GM18870 (cell line): ENCODE results near the gene CABLES2.

Source experiments
- ATAC-seq: cut with Tn5 transposase; IDR thresholded peaks from one replicate; pipeline ENCODE4 v1.9.1; 2021; ENCODE audit warnings: moderate library complexity; ENCODE audit not compliant: unreplicated experiment

CABLES2 gene

GRCh38 chr20:62362590-62362940 lies 44.5 kb downstream of the CABLES2 start:
- ATAC-seq = no peak

- no peak for ATAC-seq
Observed at GRCh38 chr20:62361799-62362589, 45.1 kb downstream of the CABLES2 start.

DNA sequence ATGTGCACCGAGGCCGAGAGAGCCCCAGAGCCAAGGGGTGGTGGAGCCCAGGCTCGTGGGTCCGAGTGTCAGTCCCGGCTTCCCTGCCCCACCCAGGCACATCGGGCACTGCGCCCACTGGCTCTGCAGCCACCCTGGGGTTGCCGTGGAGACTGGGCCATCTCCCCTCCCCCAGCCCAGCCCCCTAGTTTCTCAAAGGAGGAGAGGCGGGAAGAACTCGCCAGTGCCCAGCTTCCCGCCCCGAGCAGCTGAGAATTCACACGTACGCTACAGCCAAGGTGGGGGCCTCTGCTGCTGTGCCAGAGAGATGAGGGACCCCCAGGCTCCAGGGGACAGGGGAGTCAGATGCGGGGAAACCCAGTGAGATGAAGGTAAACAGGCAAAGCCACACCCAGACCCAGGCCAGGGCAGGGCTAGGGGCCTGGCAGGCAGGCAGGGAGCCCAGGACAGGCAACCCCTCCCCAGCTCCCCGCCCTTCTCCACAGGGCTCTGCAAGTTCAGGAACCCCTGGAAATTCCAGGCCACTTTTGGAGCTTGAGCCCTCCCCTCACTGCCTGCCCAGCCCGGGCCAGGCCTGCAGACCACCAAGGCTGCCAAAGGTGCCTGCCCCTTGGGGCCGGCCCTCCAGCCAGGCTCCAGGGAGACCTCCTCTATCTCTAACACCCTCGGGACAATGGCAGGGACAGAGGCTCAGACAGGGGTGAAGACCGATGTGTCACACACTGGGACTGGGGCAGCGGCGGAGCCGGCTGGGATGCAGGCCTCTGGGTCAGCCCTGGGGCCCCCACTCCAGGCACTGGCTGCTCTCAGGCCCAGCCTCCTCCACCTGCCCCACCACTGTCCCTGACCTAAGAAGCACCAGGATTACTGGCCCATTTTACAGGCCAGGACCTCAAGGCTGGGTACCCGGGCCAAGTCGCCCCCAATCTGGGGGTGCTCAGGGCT lies 46.0 kb downstream of the CABLES2 start:
- no peak for ATAC-seq

DNA sequence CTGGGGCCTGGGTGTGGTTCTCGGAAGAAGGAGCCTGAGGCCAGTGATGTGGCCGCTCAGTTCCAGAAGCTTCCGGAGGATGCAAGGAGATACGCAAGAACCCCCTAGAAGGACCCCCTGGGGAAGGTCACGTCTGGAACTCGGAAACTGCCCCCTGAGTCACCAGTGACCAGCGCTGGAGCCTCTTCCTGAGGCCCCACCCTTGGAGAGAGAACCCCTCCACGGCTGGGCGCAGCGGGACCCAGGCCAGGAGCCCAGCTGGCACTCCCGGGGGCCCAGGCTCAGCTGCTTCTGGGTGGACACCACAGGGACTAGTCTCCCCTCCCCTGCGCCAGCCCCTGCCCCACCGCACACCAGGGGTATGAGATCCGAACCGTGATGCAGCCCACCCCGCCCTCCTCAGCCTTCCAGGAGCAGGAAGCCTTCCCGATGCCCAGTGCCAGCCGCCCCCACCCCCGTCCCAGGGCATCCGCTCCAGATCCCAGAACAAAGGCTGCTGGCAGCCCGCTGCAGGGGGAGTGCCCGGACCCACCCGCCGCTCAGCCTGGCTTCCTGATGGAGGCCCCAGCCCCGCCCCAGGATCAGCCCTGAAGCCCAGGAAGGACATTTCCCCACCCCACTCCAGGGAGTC lies 47.5 kb downstream of the CABLES2 start:
- no peak for ATAC-seq

DNA sequence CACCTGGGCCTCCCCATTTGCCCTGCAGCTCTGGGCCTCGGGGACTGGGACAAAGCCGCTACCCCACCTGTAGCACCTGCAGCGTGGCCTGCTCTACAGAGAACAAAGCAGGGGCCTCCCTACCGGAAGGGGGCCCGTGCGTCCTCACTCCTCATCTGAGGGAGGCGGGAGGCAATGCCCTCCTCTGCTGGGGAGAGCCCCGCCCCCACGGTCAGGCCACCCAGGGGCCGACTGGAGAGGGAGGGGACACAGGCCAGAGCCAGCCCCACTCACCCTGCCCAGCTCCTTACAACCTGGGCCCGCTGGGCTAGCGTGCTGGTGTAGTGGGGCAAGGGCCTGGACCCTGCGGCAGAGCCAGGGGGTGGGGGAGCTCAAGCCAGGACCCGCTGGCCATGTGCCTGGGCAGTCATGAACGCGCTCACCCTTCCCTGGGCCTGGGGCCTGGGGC lies 48.0 kb downstream of the CABLES2 start:
- no peak for ATAC-seq

GRCh38 chr20:62358171-62359042 lies 48.7 kb downstream of the CABLES2 start:
- ATAC-seq = no peak

- ATAC-seq = no peak
Observed at GRCh38 chr20:62357681-62358080, 49.4 kb downstream of the CABLES2 start.

- ATAC-seq = no peak
Observed at GRCh38 chr20:62357187-62357667, 49.9 kb downstream of the CABLES2 start.

DNA sequence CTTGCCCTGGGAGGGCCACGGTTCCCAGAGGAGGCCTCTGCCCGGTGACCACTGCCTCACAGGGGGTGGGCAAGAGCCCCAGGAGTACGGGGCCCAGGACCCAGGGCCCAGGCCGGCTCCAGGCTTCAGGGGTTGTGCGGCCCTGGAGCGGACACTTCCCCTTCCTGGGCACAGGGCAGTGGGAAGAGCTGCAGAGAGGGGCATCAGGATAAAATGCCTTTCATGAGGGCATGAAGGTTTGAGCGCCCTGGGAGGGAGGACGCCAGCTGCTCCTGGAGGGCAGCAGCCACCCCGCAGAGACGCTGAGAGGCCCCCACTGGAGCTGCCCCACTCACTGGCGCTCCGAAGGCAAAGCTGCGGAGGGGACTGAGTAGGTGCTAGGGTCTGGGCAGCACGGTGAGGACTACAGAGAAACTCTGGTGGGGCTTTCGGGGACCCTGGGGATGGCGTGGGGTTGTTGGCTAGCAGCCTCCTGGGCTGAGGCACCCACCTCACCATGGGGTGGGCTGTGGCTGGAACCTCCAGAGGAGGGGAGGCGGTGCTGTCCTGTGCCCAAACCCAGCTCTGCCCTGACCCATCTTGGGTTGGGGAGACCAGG lies 50.4 kb downstream of the CABLES2 start:
- no peak for ATAC-seq

GRCh38 chr20:62355878-62356588 lies 51.1 kb downstream of the CABLES2 start:
- no peak for ATAC-seq

DNA sequence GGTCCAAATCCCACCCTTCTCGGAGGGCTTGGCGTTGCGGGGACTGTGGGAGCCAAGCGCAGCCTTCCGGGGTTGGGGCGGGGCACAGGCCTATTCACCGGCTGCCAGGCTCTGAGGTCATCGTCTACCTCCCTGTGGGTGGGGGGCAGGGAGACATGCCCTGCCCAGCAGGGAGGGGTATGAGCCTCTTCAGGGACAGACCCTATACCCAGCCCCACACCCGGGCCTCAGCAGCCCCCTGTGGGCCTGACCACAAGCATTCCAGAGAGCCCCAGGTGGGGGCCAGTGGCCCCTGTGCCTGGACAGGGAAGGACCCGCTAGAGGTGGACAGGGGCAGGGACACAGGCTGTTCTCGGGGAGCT lies 51.6 kb downstream of the CABLES2 start:
- ATAC-seq = no peak

- no peak for ATAC-seq
Observed at GRCh38 chr20:62354811-62355341, 52.2 kb downstream of the CABLES2 start.

- ATAC-seq = no peak
Observed at GRCh38 chr20:62354031-62354808, 52.9 kb downstream of the CABLES2 start.

GRCh38 chr20:62353289-62354030 lies 53.6 kb downstream of the CABLES2 start:
- no peak for ATAC-seq

DNA sequence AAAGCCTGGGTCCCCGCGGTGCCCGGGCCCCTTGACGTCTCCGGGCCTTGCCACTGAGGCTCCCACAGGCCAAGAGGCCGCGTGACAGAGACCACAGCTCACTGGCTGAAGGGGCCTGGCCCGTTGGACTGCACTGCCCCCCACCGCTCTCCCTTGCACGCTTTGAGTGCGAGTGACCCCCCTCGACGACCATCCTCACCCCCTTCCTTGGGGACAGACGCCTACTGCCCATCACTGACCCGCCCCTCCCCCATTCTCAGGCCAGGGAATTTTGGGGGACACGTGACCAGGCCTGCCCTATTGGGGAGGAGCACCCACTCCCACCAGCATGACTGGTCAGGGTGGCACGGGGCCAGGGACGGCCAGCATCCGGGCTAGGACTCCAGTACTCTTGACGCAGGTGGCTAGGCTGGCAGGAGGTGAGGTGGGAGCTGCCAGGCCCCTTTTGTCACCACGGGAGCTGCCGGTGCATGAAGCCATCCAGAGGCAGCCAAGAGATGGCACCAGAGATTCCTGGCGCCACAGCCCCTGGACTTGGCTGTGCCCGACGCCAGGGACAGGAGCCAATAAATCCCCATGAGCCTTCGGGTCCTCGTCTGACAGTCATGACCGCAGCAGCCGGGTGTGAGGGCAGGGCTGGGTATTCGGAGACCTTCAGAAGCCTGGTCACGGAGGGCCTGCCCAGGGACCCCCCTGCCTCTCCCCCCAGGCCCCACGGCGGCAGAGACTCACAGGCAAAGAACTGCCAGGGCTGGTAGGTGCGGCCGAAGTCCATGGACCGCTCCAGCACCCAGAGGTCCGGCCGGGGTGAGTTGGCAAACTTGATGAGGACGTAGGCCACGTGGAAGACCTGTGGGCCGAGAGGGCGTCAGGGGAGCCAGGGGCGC lies 54.4 kb downstream of the CABLES2 start:
- no peak for ATAC-seq

GRCh38 chr20:62351469-62352401 lies 55.4 kb downstream of the CABLES2 start:
- no peak for ATAC-seq
